ENCODE results near the gene PLEKHG4. TPM values are rescaled to one million over a fixed set of nuclear protein-coding genes. Genes with fewer than 3 reads are reported as not detected.

The PLEKHG4 gene
- polyA plus RNA-seq, 2 donors = 8.9 to 13.3 TPM

DNA sequence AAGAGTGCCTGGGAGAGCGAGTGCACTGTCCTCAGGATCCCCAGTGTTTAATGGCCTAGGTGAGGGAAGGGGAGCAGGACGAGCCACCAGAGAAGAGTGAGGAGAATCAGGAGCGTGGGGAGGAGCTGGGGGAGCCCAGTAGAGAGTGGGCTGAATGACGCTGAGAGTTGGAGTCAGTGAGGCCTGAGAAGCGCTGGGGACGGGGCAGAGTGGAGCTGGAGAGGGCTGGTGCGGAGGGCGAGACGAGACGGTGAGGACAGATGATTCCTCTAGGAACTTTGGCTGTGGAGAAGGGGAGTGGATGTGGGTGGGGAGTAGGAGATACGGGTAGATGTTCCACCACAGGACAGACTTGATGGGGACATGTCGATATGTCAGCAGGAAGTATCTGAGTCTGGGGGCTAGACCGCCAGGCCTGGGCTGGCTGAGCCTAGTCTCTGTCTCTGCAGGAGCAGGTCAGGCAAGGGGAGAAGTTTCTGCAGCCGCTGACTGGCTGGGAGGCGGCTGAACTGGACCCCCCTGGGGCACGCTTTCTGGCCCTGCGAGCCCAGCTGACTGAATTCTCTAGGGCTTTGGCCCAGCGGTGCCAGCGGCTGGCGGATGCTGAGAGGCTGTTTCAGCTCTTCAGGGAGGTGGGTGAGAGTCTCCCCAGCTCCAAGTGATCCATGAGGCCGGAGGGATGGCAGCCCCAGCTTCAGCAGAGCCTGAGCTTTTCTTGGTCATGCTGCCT, 4.7 kb downstream of the PLEKHG4 start:
- Histone ChIP-seq H3K36me3 (ENCODE audit: control insufficient read depth in 2 of 2, insufficient read depth in 2 of 2, low read length in 1 of 2) (peaks cover 0 to 6% of the 10 kb centered on the region in 2 donors), H3K27ac (ENCODE audit: low read depth in 2 of 2, low read length in 1 of 2) (no peak overlapping the region), H3K27me3 (ENCODE audit: control insufficient read depth in 1 of 2, insufficient read depth in 2 of 2, low read length in 2 of 2) (no peaks in the 10 kb centered on the region), H3K4me1 (ENCODE audit: control insufficient read depth in 2 of 2, insufficient read depth in 2 of 2, low read length in 1 of 2) (peaks cover 0 to 2% of the 10 kb centered on the region in 2 donors), H3K4me3 (ENCODE audit: low read depth in 1 of 2, low read length in 2 of 2) (no peak overlapping the region), H3K9me3 (ENCODE audit: control insufficient read depth in 2 of 2, insufficient read depth in 1 of 2, low read depth in 1 of 2, low read length in 1 of 2) (no peaks in the 10 kb centered on the region)
- 88 to 91% methylated on average over 21 of the region's 21 CpGs for WGBS, 2 donors

DNA sequence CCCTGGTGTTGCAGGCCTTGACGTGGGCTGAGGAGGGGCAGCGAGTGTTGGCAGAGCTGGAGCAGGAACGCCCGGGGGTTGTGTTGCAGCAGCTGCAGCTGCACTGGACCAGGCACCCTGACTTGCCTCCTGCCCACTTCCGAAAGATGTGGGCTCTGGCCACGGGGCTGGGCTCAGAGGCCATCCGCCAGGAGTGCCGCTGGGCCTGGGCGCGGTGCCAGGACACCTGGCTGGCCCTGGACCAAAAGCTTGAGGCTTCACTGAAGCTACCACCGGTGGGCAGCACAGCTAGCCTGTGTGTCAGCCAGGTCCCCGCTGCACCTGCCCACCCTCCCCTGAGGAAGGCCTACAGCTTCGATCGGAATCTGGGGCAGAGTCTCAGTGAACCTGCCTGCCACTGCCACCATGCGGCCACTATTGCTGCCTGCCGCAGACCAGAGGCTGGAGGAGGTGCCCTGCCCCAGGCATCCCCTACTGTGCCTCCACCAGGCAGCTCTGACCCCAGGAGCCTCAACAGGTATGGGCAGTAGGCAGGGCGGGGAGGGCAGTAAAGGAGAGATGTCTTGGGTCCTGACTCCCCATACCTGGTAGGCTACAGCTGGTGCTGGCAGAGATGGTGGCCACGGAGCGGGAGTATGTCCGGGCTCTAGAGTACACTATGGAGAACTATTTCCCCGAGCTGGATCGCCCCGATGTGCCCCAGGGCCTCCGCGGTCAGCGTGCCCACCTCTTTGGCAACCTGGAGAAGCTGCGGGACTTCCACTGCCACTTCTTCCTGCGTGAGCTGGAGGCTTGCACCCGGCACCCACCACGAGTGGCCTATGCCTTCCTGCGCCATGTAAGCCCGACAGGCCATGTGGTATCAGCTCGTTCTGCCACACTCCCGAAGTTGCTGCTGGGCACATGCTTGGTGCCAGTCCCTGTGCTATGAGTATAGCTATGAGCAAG, 5.6 kb downstream of the PLEKHG4 start:
- peaks cover 0 to 6% of the 10 kb centered on the region in 2 donors for H3K36me3 ChIP-seq (ENCODE audit: control insufficient read depth in 2 of 2, insufficient read depth in 2 of 2, low read length in 1 of 2)

DNA sequence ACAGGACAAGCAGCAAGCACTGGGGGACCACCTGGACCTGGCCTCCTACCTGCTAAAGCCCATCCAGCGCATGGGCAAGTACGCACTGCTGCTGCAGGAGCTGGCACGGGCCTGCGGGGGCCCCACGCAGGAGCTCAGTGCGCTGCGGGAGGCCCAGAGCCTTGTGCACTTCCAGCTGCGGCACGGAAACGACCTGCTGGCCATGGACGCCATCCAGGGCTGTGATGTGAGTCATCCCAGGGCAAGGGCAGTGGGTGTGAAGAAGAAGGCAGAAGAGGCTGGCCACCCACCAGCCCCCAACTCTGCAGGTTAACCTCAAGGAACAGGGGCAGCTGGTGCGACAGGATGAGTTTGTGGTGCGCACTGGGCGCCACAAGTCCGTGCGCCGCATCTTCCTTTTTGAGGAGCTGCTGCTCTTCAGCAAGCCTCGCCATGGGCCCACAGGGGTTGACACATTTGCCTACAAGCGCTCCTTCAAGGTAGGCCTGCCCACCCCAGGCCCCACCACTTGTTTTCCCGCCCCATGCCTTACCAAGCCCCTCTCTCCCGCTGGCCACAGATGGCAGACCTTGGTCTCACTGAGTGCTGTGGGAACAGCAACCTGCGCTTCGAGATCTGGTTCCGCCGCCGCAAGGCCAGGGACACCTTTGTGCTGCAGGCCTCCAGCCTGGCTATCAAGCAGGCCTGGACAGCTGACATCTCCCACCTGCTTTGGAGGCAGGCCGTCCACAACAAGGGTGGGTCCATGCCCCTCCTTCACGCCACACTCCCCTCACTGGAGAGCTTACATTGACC, 7.3 kb downstream of the PLEKHG4 start:
- H3K9me3 ChIP-seq (ENCODE audit: control insufficient read depth in 2 of 2, insufficient read depth in 1 of 2, low read depth in 1 of 2, low read length in 1 of 2) = no peaks in the 10 kb centered on the region
- peaks cover 0 to 6% of the 10 kb centered on the region in 2 donors for H3K36me3 ChIP-seq (ENCODE audit: control insufficient read depth in 2 of 2, insufficient read depth in 2 of 2, low read length in 1 of 2)
- peaks cover 0 to 3% of the 10 kb centered on the region in 2 donors for H3K4me1 ChIP-seq (ENCODE audit: control insufficient read depth in 2 of 2, insufficient read depth in 2 of 2, low read length in 1 of 2)
- H3K4me3 ChIP-seq (ENCODE audit: low read depth in 1 of 2, low read length in 2 of 2) = no peak overlapping the region
- H3K27me3 ChIP-seq (ENCODE audit: control insufficient read depth in 1 of 2, insufficient read depth in 2 of 2, low read length in 2 of 2) = no peaks in the 10 kb centered on the region
- WGBS, 2 donors = 90 to 93% methylated on average over 28 of the region's 28 CpGs
- H3K27ac ChIP-seq (ENCODE audit: low read depth in 2 of 2, low read length in 1 of 2) = no peak overlapping the region

More for the DNA sequence above, 5.6 kb downstream of the PLEKHG4 start:
- no peak overlapping the region for H3K27ac ChIP-seq (ENCODE audit: low read depth in 2 of 2, low read length in 1 of 2)
- no peaks in the 10 kb centered on the region for H3K27me3 ChIP-seq (ENCODE audit: control insufficient read depth in 1 of 2, insufficient read depth in 2 of 2, low read length in 2 of 2)
- WGBS, 2 donors = 68 to 72% methylated on average over 34 of the region's 34 CpGs
- no peak overlapping the region for H3K4me3 ChIP-seq (ENCODE audit: low read depth in 1 of 2, low read length in 2 of 2)
- H3K9me3 ChIP-seq (ENCODE audit: control insufficient read depth in 2 of 2, insufficient read depth in 1 of 2, low read depth in 1 of 2, low read length in 1 of 2) = no peaks in the 10 kb centered on the region
- H3K4me1 ChIP-seq (ENCODE audit: control insufficient read depth in 2 of 2, insufficient read depth in 2 of 2, low read length in 1 of 2) = no peaks in the 10 kb centered on the region

DNA sequence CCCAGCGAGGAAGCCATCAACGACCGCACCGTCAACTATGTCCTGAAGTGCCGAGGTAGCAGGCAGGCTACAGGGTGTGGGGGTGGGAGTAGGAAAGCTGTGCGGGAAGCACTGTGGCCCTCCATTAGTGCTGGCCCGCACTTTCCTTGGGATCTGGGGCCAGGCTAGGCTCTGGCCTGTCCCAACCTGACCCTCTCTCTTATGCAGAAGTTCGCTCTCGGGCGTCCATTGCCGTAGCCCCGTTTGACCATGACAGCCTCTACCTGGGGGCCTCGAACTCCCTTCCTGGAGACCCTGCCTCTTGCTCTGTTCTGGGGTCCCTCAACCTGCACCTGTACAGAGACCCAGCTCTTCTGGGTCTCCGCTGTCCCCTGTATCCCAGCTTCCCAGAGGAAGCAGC, 8.6 kb downstream of the PLEKHG4 start:
- Histone ChIP-seq H3K4me3 (ENCODE audit: low read depth in 1 of 2, low read length in 2 of 2) (no peak overlapping the region), H3K27ac (ENCODE audit: low read depth in 2 of 2, low read length in 1 of 2) (no peak overlapping the region)
- 94 to 97% methylated on average over 14 of the region's 14 CpGs for WGBS, 2 donors

DNA sequence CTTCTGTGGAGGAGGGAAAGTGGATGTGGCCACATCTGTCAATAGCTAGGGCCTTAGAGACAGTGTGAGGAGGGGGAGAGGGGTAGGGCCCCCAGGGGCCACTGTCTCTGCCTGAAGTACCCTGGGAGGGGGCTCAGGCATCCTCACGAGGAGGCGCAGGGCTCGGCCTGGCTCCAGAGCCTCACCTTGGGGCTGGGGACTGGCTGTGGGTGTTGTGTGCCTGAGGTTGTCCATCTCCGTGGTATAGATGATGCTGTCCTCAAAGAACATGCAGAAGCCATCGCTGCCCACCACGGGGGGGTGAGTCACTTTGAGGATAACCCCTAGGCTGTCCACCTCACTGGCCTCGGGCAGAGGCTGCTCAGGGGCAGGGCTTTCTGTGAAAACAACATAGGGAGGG, 12.1 kb downstream of the PLEKHG4 start:
- Histone ChIP-seq H3K9me3 (ENCODE audit: control insufficient read depth in 2 of 2, insufficient read depth in 1 of 2, low read depth in 1 of 2, low read length in 1 of 2) (no peaks in the 10 kb centered on the region), H3K27me3 (ENCODE audit: control insufficient read depth in 1 of 2, insufficient read depth in 2 of 2, low read length in 2 of 2) (no peaks in the 10 kb centered on the region), H3K4me3 (ENCODE audit: low read depth in 1 of 2, low read length in 2 of 2) (no peak overlapping the region), H3K27ac (ENCODE audit: low read depth in 2 of 2, low read length in 1 of 2) (no peak overlapping the region), H3K4me1 (ENCODE audit: control insufficient read depth in 2 of 2, insufficient read depth in 2 of 2, low read length in 1 of 2) (peaks cover 0 to 3% of the 10 kb centered on the region in 2 donors), H3K36me3 (ENCODE audit: control insufficient read depth in 2 of 2, insufficient read depth in 2 of 2, low read length in 1 of 2) (peaks cover 0 to 3% of the 10 kb centered on the region in 2 donors)
- 82 to 91% methylated on average over 7 of the region's 7 CpGs for WGBS, 2 donors

More for the DNA sequence above, 8.6 kb downstream of the PLEKHG4 start:
- H3K36me3 ChIP-seq (ENCODE audit: control insufficient read depth in 2 of 2, insufficient read depth in 2 of 2, low read length in 1 of 2) = peaks cover 0 to 3% of the 10 kb centered on the region in 2 donors
- H3K4me1 ChIP-seq (ENCODE audit: control insufficient read depth in 2 of 2, insufficient read depth in 2 of 2, low read length in 1 of 2) = peaks cover 0 to 3% of the 10 kb centered on the region in 2 donors
- H3K9me3 ChIP-seq (ENCODE audit: control insufficient read depth in 2 of 2, insufficient read depth in 1 of 2, low read depth in 1 of 2, low read length in 1 of 2) = no peaks in the 10 kb centered on the region
- H3K27me3 ChIP-seq (ENCODE audit: control insufficient read depth in 1 of 2, insufficient read depth in 2 of 2, low read length in 2 of 2) = no peaks in the 10 kb centered on the region

DNA sequence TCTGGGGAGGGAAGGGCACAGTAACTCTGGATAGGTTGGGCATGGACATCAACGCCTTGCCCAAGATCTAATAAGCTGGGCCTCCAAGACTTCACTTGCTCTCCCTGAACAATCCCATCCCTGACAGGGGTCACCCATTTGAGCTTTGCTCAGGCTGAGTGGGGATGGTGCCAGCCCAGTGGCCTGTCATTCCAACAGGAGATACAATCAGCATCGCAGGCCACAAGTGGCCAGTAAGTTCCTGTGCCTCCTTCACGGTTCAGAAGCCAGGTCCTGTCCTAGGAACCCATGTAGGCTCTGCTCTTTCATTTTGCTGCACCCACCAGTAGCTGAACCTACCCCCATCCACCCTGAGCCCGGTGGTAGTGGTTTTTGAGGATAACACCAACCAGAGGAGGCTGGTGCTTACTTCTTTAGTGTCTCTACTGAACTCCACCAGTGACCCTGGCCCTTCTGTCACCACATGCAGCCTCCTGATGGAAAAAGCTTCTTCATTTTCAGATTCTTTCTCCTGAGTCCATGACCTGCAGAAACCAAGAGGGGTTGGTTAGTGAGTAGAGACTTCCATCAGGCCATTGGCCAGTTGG, 14.9 kb downstream of the PLEKHG4 start:
- no peak overlapping the region for H3K27ac ChIP-seq (ENCODE audit: low read depth in 2 of 2, low read length in 1 of 2)
- WGBS, 2 donors = 84 to 89% methylated on average over 4 of the region's 4 CpGs

DNA sequence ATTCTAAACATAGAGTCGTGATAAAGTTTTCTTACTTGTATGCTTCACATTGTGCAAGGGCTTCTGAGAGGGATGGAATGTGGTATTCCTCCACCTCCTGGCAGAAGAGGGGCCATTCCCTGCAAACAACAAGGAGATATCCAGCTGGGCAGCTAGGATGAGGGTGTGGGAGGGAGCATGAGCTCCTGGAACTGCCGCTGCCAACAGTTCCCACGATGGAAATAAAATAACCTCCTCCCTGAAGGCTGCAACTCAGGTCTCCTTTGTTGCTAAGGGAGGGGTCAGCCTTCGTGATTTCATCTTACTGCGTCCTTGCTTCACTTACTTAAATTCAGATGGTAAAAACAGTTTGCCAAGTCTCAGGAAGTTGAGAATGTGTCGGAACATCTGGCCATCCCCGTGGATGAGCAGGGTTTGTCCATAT, 15.6 kb downstream of the PLEKHG4 start:
- no peak overlapping the region for H3K4me3 ChIP-seq (ENCODE audit: low read depth in 1 of 2, low read length in 2 of 2)
- no peaks in the 10 kb centered on the region for H3K36me3 ChIP-seq (ENCODE audit: control insufficient read depth in 2 of 2, insufficient read depth in 2 of 2, low read length in 1 of 2)
- no peaks in the 10 kb centered on the region for H3K27me3 ChIP-seq (ENCODE audit: control insufficient read depth in 1 of 2, insufficient read depth in 2 of 2, low read length in 2 of 2)
- H3K4me1 ChIP-seq (ENCODE audit: control insufficient read depth in 2 of 2, insufficient read depth in 2 of 2, low read length in 1 of 2) = peaks cover 2 to 3% of the 10 kb centered on the region in 2 donors
- H3K27ac ChIP-seq (ENCODE audit: low read depth in 2 of 2, low read length in 1 of 2) = no peak overlapping the region
- WGBS, 2 donors = 68 to 70% methylated on average over 7 of the region's 7 CpGs
- no peaks in the 10 kb centered on the region for H3K9me3 ChIP-seq (ENCODE audit: control insufficient read depth in 2 of 2, insufficient read depth in 1 of 2, low read depth in 1 of 2, low read length in 1 of 2)

More for the DNA sequence above, 14.9 kb downstream of the PLEKHG4 start:
- H3K4me3 ChIP-seq (ENCODE audit: low read depth in 1 of 2, low read length in 2 of 2) = no peak overlapping the region
- no peaks in the 10 kb centered on the region for H3K27me3 ChIP-seq (ENCODE audit: control insufficient read depth in 1 of 2, insufficient read depth in 2 of 2, low read length in 2 of 2)
- no peaks in the 10 kb centered on the region for H3K9me3 ChIP-seq (ENCODE audit: control insufficient read depth in 2 of 2, insufficient read depth in 1 of 2, low read depth in 1 of 2, low read length in 1 of 2)
- peaks cover 2 to 3% of the 10 kb centered on the region in 2 donors for H3K4me1 ChIP-seq (ENCODE audit: control insufficient read depth in 2 of 2, insufficient read depth in 2 of 2, low read length in 1 of 2)
- no peaks in the 10 kb centered on the region for H3K36me3 ChIP-seq (ENCODE audit: control insufficient read depth in 2 of 2, insufficient read depth in 2 of 2, low read length in 1 of 2)

DNA sequence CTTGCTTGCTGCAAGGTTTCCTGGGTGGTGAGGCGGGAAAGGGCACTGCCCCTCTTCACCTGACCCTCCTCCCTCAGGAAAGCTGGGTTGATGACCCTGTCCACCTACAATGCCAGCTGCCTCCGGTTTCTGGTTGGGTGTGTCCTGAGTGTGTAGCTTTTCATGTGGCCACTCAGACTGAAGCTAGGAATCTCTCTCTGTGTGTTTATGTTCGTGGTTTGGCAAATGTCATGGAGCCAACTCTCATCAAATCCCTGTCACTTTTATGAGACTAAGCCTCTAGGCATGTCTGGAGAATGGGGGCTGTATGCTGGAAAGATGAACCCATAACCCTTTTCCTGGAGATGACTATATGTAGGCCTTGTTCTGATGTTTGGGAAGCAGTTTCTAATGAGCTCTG, 17.1 kb downstream of the PLEKHG4 start:
- no peaks in the 10 kb centered on the region for H3K9me3 ChIP-seq (ENCODE audit: control insufficient read depth in 2 of 2, insufficient read depth in 1 of 2, low read depth in 1 of 2, low read length in 1 of 2)
- no peaks in the 10 kb centered on the region for H3K36me3 ChIP-seq (ENCODE audit: control insufficient read depth in 2 of 2, insufficient read depth in 2 of 2, low read length in 1 of 2)
- H3K4me1 ChIP-seq (ENCODE audit: control insufficient read depth in 2 of 2, insufficient read depth in 2 of 2, low read length in 1 of 2) = peaks cover 2 to 3% of the 10 kb centered on the region in 2 donors
- H3K27ac ChIP-seq (ENCODE audit: low read depth in 2 of 2, low read length in 1 of 2) = no peak overlapping the region
- no peaks in the 10 kb centered on the region for H3K27me3 ChIP-seq (ENCODE audit: control insufficient read depth in 1 of 2, insufficient read depth in 2 of 2, low read length in 2 of 2)
- no peak overlapping the region for H3K4me3 ChIP-seq (ENCODE audit: low read depth in 1 of 2, low read length in 2 of 2)
- 50 to 54% methylated on average over 3 of the region's 3 CpGs for WGBS, 2 donors

DNA sequence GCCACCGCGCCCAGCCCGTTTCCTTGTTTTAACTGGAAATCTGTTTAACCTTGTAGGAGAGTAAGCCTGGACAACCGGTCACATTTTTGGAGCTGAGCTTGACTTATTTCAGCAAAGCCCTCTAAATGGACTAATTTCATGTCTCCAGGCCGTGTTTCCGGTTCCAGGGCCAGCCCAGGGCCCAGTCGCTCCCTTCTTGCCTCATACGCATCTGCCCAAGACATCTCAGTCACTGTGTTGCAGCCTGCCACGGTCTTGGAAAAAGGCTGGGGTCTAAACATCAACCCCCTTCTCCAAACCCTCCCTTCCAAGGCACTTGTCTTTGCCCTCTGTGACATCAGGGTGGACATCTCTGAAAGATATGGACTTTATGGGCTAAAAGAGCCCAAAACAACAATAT, 18.9 kb downstream of the PLEKHG4 start:
- Histone ChIP-seq H3K4me3 (ENCODE audit: low read depth in 1 of 2, low read length in 2 of 2) (no peak overlapping the region), H3K36me3 (ENCODE audit: control insufficient read depth in 2 of 2, insufficient read depth in 2 of 2, low read length in 1 of 2) (no peaks in the 10 kb centered on the region), H3K4me1 (ENCODE audit: control insufficient read depth in 2 of 2, insufficient read depth in 2 of 2, low read length in 1 of 2) (peaks cover 2 to 5% of the 10 kb centered on the region in 2 donors), H3K9me3 (ENCODE audit: control insufficient read depth in 2 of 2, insufficient read depth in 1 of 2, low read depth in 1 of 2, low read length in 1 of 2) (no peaks in the 10 kb centered on the region), H3K27me3 (ENCODE audit: control insufficient read depth in 1 of 2, insufficient read depth in 2 of 2, low read length in 2 of 2) (no peaks in the 10 kb centered on the region), H3K27ac (ENCODE audit: low read depth in 2 of 2, low read length in 1 of 2) (no peak overlapping the region)
- 94 to 96% methylated on average over 9 of the region's 9 CpGs for WGBS, 2 donors

Data from esophagus (tissue), 2 donors.